Esophagus muscularis mucosa (tissue), 3 donors: Measurements from ENCODE around the gene WDR27.

ENCODE experiments used
- CTCF ChIP-seq, 3 experiments: fragments of 200-600 bp in 2 of 3; fragments of 450-650 bp in 1 of 3; sonication (generic) in 2 of 3; IDR thresholded peaks; one replicate each; pipeline ENCODE4 v1.5.1; 2017 to 2019; ENCODE audit warnings: antibody characterized with exemption in 3 of 3, mild to moderate bottlenecking in 2 of 3, moderate library complexity in 1 of 3
- POLR2A ChIP-seq: fragments of 450-650 bp; IDR thresholded peaks from one replicate; pipeline ENCODE4 v1.6.1; 2017; ENCODE audit warnings: antibody characterized with exemption, moderate library complexity, mild to moderate bottlenecking, low read depth

GRCh38 chr6:169556758-169557548 lies 144.9 kb downstream of the WDR27 start:
- TF ChIP-seq CTCF (IDR thresholded peaks at IDR 0.05) (no peak), POLR2A (no peak)
